ENCODE data around the gene PDGFD. TPM values are rescaled to one million over a fixed set of nuclear protein-coding genes. Genes with fewer than 3 reads are reported as not detected.

Gene PDGFD
- total RNA-seq, 2 donors from 2014 or later, result 14.4 to 27.8 TPM

DNA sequence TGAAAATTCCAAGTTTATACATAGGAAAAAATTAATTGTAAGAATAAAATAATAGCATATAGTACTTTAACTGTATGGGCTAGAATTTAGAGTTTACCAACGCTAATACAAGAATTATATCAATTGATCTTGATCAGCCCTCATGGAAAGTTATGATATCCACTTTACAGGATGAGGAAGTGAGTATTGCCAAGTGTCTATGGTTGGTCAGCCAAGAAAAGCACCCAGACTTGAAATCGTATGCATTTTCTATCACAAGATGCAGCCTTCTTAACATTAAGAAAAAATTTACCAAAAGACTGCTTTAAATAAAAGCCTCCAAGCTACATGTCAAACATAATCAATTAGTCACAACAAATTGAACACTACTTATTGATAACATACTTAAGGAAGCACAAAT, 74.5 kb downstream of the PDGFD start:
- no peak overlapping the region for H3K4me3 ChIP-seq
- H3K27ac ChIP-seq, result no peak overlapping the region
- H3K27me3 ChIP-seq, result no peaks in the 10 kb centered on the region
- no peaks in the 10 kb centered on the region for H3K36me3 ChIP-seq
- DNase-seq (ENCODE audit: low spot score), result no peak
- no peaks in the 10 kb centered on the region for H3K9me3 ChIP-seq
- no peaks in the 10 kb centered on the region for H3K4me1 ChIP-seq
- TF ChIP-seq, protein P1, sequence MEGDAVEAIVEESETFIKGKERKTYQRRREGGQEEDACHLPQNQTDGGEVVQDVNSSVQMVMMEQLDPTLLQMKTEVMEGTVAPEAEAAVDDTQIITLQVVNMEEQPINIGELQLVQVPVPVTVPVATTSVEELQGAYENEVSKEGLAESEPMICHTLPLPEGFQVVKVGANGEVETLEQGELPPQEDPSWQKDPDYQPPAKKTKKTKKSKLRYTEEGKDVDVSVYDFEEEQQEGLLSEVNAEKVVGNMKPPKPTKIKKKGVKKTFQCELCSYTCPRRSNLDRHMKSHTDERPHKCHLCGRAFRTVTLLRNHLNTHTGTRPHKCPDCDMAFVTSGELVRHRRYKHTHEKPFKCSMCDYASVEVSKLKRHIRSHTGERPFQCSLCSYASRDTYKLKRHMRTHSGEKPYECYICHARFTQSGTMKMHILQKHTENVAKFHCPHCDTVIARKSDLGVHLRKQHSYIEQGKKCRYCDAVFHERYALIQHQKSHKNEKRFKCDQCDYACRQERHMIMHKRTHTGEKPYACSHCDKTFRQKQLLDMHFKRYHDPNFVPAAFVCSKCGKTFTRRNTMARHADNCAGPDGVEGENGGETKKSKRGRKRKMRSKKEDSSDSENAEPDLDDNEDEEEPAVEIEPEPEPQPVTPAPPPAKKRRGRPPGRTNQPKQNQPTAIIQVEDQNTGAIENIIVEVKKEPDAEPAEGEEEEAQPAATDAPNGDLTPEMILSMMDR (IDR thresholded peaks at IDR 0.05), result no peak

DNA sequence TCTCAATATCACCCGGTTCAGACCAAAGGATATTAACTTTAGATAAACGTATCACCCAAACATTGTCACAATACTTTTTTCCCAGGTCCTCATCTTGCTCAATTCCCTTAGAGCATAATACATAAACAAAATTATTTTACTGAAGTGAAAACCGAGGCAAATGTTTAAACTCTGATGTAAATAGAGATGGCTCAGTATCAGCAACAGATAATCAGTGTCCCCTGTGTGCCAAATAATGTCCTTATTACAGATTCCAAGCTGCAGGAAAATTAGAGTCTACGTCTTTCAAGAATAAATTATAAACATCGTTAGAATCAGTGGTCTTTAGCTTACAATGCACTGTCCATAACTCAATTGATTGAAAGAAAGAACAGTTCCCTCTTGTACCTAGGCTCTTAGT, 77.3 kb downstream of the PDGFD start:
- H3K4me1 ChIP-seq, result no peaks in the 10 kb centered on the region
- H3K36me3 ChIP-seq, result no peaks in the 10 kb centered on the region
- no peaks in the 10 kb centered on the region for H3K9me3 ChIP-seq
- no peak overlapping the region for H3K27ac ChIP-seq
- no peak for DNase-seq (ENCODE audit: low spot score)
- no peak overlapping the region for H3K4me3 ChIP-seq
- TF ChIP-seq, protein P1 (IDR thresholded peaks at IDR 0.05), result no peak
- no peaks in the 10 kb centered on the region for H3K27me3 ChIP-seq

DNA sequence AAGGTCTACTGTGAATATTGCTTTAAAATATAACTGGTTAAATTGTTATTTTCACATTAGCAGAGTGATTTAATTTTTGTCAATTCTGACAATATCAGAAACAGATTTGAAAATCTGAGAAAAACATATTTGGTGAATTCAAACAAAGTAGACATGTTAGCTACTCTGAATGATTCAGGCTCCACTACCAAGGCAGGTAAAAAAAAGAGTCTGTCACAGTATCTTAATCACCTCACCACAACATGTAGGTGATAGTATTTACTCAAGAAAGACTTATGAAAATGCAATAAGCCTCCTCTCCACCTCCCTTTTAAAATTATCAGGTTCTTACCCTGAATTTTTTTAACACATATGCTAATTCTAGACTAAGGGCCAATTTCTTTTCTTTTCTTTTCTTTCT, 85.0 kb downstream of the PDGFD start:
- TF ChIP-seq, protein P1 (IDR thresholded peaks at IDR 0.05), result no peak

DNA sequence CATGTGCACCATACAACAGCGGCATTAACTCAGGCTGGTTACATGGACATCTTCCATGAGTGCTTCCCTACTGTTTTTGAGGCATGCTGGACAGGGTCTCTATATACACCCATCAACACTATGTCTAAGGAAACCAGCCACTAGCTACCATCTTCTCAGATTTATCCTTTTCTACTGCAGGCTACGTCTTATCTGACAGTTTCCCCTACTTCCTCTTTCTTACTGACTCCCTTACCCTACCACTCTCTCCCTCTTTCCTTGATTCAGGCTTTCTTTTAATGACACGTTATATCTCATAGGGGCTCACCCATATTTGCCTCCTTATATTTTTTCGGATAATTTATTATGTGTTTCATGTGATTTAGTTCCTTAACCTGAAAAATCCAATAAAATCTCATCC, 85.7 kb downstream of the PDGFD start:
- TF ChIP-seq, protein P1 (IDR thresholded peaks at IDR 0.05), result no peak
- H3K4me1 ChIP-seq, result no peaks in the 10 kb centered on the region
- no peaks in the 10 kb centered on the region for H3K27me3 ChIP-seq
- H3K9me3 ChIP-seq, result no peaks in the 10 kb centered on the region
- no peak overlapping the region for H3K4me3 ChIP-seq
- H3K36me3 ChIP-seq, result no peaks in the 10 kb centered on the region
- DNase-seq (ENCODE audit: low spot score), result no peak
- no peak overlapping the region for H3K27ac ChIP-seq

More for the DNA sequence above, 85.0 kb downstream of the PDGFD start:
- Histone ChIP-seq H3K27me3 (no peaks in the 10 kb centered on the region), H3K36me3 (no peaks in the 10 kb centered on the region), H3K27ac (no peak overlapping the region), H3K4me3 (no peak overlapping the region), H3K9me3 (no peaks in the 10 kb centered on the region), H3K4me1 (no peaks in the 10 kb centered on the region)
- no peak for DNase-seq (ENCODE audit: low spot score)

DNA sequence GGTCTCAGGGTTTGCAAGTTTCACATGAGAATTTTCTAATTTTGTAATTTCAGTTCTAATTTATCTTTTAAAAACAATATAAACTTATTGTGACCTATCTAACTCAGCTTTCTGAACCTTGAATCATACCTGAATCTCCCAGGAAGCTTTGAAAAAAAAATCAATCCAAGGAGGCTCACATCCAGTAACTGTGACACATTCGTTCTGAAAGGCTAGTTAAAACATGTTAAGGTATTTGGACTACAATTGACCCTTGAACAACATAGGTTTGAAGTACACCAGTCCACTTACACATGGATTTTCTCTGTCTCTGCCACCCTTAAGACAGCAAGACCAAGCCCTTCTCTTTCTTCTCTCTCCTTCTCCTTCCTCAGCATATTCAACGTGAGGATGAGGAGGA, 87.5 kb downstream of the PDGFD start:
- Histone ChIP-seq H3K9me3 (no peaks in the 10 kb centered on the region), H3K4me3 (no peak overlapping the region), H3K27ac (no peak overlapping the region), H3K36me3 (no peaks in the 10 kb centered on the region), H3K4me1 (no peaks in the 10 kb centered on the region), H3K27me3 (no peaks in the 10 kb centered on the region)
- TF ChIP-seq, protein P1 (IDR thresholded peaks at IDR 0.05), result no peak
- no peak for DNase-seq (ENCODE audit: low spot score)

DNA sequence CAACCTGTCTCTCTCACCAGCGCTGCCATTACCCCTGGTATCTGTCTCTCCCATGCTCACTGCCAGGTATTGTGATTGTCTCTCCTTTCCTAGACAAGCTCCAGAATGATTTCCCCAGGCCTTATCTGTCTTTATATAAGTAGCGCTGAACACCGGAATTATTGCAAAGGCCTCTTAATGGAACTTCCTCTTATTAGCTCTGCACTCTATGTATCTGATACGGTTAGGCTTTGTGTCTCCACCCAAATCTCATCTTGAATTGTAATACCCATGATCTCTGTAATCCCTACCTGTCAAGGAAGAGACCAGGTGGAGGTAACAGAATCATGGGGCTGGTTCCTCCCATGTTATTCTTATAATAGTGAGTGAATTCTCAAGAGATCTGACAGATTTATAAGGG, 88.2 kb downstream of the PDGFD start:
- H3K9me3 ChIP-seq, result no peaks in the 10 kb centered on the region
- TF ChIP-seq, protein P1 (IDR thresholded peaks at IDR 0.05), result no peak
- no peaks in the 10 kb centered on the region for H3K36me3 ChIP-seq
- DNase-seq (ENCODE audit: low spot score), result no peak
- no peaks in the 10 kb centered on the region for H3K4me1 ChIP-seq
- no peak overlapping the region for H3K4me3 ChIP-seq
- no peak overlapping the region for H3K27ac ChIP-seq
- H3K27me3 ChIP-seq, result no peaks in the 10 kb centered on the region

Data from right atrium auricular region (tissue), 2 donors.